Muscle of arm (tissue), 14 donors: ENCODE results near the gene GREB1L. TPM values are rescaled to one million over a fixed set of nuclear protein-coding genes. Genes with fewer than 3 reads are reported as not detected.
"Not testable (repeated sequence)": the region's sequence is repeated elsewhere in the genome, so short reads cannot be mapped to it uniquely, and the experiment has no call there.

Experiments
- DNase-seq: peaks from one replicate; pipeline ENCODE4 v3.0.0-alpha.2; 2013
- long read RNA-seq, 11 donors: transcript quantifications; one replicate each; lab custom pipeline, GENCODE V29; 2026
- polyA plus RNA-seq, 12 donors: library from polyadenylated mRNA; unstranded; fragments of 120-200 nt; gene quantifications; one replicate each; pipeline ENCODE4 v1.2.1, GENCODE V29; 2013; ENCODE audit not compliant: insufficient read length in 12 of 12

Gene GREB1L
- 10 to 100 TPM in 6 of 12 donors, 1 to 10 TPM in 5, not detected in 1; 3.6 to 14.8 (median 11.7) TPM for polyA plus RNA-seq
- long read RNA-seq, donor 1, result 0 reads
- long read RNA-seq, donor 2, partial matches to known transcripts, result 0 of 3 reads
- long read RNA-seq, donor 2, other reads (novel, unspliced or antisense), result 0 of 3 reads
- long read RNA-seq, donor 3, result 0 reads
- long read RNA-seq, donor 4, result 0 reads
- long read RNA-seq, donor 5, partial matches to known transcripts, result 0 of 1 reads
- long read RNA-seq, donor 5, other reads (novel, unspliced or antisense), result 0 of 1 reads
- long read RNA-seq, donor 6, result 0 reads
- long read RNA-seq, donor 7, result 0 reads
- long read RNA-seq, donor 8, partial matches to known transcripts, result 7 of 8 reads
- long read RNA-seq, donor 8, other reads (novel, unspliced or antisense), result 0 of 8 reads
- long read RNA-seq, donor 9, result 0 reads
- long read RNA-seq, donor 10, partial matches to known transcripts, result 0 of 1 reads
- long read RNA-seq, donor 10, other reads (novel, unspliced or antisense), result 0 of 1 reads
- long read RNA-seq, donor 11, result 0 reads

GRCh38 chr18:21242141-21242779 lies at the start of gene GREB1L:
Gene GREB1L, plus strand, starts transcription at chr18:21242232. Its CDS starts 141,287 bp downstream, at chr18:21383519.
- peak; percentile 21 for DNase-seq

DNA sequence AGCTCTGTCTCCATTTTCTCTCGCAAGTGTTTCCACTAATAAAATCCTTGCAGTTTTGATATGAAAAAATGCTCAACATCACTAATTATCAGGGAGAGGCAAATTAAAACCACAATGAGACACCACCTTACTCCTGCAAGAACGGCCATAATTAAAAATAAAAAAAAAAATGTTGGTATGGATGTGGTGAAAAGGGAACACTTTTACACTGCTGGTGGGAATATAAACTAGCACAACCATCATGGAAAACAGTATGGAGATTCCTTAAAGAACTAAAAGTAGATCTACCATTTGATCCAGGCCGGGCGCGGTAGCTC lies 49.8 kb upstream of the GREB1L start:
- no peak for DNase-seq

DNA sequence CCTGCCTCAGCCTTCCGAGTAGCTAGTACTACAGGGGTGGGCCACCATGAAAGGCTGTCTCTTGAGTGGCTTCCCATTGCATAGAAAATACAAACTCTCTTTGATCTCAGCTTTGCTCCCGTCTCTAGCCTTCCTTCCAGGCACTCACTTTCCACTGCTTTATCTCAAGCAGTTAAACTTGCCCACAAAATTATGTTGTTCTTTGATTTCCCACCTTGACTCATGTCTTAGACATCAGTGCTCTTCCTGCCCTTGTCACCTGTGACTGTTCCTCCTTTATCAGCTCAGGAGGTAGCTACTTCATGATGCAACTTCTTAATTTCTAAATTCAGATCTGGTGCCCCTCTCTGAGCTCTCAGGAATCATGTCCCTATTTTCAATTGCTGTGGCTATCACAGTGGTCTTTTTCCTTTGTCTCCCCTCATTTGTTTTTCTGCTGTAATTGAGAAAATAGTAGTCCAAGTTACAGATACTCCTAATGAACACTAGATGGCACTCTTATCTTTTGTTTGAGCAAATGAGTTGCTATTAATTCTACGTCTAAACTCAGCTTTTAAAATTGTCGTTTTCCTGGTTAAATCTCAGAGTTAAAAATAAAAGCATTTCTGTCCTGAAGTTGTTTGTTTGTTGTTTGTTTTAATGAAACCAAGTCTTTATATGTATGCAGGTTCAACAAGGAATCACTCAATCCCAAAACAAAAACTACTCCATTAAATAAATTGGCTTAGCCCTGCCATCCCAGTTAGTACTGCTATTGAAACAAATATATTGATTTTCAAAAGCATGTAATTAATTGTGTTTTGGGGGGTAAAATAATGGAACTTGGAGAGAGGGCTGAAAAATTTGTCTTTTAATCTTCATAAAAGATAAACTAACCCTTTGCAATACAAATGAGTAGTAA lies 46.9 kb upstream of the GREB1L start:
- DNase-seq, result peak; percentile 31

DNA sequence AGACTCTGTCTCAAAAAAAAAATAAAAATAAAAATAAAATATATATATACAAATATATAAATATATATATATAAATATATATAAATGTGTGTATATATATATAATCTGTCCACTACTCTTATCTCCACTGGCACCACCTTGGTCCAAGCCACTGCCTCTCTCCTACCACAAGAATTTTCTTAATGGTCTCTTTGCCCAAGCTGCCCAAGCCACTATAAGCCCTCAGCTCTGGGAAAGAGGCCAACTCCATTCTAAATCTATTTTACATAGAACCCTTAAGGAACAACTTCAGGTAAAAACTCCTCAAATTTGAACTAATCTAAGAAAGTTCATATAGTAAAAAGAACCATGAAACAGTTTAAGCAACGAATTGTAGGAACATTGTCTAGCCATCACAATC lies 45.6 kb upstream of the GREB1L start:
- DNase-seq, result no peak

- DNase-seq, result no peak
Measured at GRCh38 chr18:21203126-21203525, 38.9 kb upstream of the GREB1L start.

DNA sequence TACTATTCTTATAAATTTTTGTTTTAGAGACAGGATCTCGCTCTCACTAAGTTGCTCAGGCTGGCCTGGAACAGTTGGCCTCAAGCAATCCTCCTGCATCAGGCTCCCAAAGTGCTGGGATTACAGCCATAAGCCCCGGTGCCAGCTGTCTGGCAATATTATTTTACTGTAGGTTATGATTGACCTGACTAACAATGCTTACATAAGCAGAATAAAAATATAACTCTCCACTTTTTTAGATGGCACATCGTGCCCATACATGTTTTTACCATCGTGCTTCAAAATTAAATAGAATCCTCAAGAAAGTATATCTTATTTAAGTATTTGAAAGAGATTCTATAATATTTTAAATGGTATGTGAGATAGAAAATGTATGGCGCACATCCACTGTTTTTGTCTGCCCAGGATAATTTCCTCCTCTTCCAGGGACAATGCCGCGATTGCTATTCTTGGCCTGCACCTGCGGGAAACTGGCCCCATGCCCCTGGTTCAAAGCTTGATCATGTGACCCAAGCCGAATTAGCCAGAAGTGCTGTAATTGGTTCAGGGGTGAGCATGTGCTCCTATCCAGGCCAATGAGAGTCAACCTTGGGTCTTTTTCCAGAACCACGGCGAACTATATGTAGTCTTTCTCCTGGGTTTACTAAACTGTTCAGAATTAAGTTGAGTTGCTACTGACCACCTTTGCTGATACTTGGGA lies 38.3 kb upstream of the GREB1L start:
- DNase-seq, result no peak

- peak; percentile 25 for DNase-seq
Measured at GRCh38 chr18:21205695-21206094, 36.3 kb upstream of the GREB1L start.

DNA sequence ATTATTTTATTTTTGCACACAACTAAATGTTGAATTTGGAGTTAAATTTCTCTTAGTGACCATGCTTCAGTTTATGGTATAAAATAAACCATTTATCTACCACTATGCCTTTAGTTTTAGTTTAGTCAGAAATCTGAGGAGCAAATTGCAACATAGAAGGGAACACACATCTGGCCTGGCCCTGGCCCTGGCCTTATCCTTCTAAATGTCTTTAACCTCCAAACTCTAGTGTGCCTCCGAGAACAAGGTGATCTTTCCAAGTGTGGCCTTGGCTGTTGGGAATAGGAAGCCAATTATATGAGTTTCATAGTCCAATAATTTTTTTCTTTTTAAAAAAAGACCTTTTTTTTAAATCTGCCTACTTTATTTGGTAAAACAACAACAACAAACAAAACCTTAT lies 31.8 kb upstream of the GREB1L start:
- no peak for DNase-seq

DNA sequence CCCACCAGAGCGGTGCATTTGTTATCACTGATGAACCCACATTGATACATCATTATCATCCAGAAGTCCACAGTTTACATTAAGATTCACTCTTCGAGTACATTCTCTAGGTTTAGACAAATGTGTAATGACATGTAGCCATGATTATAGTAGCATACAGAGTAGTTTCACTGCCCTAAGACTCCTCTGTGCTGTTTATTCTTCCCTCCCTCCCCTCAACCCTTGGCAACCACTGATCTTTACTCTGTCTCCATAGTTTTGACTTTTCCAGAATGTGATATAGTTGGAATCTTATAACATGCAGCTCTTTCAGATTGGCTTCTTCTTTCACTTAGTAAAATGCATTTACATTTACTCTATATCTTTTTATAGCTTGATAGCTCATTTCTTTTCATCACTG lies 31.2 kb upstream of the GREB1L start:
- DNase-seq, result no peak

DNA sequence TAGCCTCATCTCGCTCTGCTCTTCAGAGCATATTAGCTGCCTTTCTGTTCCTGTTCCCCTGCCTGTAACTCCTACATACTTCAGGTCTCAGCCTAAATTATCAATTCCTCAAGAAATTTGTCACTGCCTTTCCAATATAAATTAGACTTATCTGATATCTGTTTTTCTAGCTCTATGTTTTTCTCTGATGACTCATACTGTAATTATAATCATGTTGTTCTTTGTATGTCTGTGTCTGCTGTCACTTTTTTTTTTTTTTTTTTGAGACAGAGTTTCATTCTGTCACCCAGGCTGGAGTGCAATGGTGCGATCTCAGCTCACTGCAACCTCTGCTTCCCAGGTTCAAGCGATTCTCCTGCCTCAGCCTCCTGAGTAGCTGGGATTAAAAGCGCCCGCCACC lies 27.6 kb upstream of the GREB1L start:
- DNase-seq, result not testable (repeated sequence)

DNA sequence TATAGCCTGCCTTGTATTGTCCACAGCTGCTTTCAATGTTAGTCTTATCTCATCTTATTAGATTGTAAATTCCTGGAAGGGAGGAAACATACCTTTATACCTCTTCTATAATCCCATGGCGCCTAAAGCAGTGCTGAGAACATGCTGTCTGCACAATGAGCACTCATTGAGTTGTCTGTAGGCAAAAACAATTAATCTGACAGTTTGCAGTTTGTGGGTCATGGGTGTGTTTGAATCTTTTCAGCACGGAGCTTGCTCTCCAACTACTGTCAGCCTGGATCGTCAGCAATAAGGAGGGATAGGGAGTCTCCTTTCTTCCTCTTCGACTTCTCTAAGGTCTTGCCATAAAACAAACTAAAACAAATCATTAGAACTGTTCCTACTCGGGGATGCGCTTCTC lies 26.5 kb upstream of the GREB1L start:
- no peak for DNase-seq

DNA sequence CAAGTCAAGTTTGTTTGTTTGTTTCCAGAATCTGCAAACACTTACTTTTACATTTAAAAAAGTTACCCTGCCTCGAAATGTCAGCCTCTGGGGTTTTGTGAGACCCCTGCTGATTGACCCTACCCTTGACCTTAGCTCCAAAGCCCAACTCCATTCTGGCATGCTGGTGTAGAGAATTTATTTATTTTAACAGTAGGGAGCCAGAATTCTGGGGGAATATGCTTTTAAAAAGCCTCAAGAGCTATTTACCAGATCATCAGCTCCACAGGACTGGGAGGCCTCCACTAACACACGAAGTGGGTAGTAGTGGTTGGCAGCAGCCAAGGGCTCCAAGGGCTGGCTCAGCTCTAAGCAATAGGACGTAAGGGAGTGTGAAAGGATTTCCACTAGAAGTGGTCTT lies 23.2 kb upstream of the GREB1L start:
- DNase-seq, result no peak

DNA sequence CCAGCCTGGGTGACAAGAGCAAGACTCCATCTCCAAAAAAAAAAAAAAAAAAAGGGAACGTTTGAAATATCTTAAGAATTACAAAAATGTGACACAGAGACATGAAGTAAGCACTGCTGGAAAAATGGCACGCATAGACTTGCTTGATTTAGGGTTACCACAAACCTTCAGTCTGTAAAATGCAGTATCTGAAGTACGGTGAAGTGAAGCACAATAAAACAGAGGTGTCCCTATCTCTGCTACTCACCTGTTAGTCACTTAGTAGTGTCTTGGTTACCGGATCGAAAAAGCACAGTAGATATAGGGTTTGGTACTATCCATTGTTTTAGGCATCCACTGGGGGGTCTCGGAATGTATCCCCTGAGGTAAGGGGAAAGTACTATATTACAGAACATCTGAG lies 11.6 kb upstream of the GREB1L start:
- no peak for DNase-seq

GRCh38 chr18:21241301-21242048 lies 557 bp upstream of the GREB1L start:
- no peak for DNase-seq

DNA sequence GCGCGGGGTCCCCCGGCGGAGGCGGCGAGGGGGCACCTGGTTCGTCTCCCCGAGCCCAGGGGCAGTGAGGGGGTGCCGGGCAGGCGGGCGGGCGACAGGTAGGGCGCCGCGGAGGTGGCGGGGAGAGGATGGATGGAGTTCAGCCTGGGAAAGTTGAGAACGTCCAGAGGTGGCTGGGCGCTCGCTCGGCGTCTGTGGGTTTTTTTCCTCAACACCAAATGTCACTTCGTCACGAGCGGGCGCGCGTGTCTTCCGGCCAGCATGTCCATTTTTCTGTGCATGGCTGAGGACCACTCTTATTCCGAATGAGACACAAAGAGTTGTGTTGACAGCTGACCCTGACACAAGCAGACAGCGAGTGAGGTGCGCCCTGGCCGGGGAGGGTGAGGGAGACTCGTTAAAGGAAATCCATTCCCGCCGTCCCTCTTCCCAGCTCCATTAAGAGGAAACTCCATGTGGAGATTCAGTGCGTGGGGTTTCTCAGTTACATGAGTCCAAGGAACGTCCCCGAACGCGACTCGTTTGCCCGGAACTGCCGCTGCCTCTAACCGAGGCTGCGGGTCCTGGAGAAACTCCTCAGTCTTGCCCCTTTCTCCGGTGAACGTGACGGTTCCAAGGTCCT lies 859 bp downstream of the GREB1L start:
- no peak for DNase-seq

DNA sequence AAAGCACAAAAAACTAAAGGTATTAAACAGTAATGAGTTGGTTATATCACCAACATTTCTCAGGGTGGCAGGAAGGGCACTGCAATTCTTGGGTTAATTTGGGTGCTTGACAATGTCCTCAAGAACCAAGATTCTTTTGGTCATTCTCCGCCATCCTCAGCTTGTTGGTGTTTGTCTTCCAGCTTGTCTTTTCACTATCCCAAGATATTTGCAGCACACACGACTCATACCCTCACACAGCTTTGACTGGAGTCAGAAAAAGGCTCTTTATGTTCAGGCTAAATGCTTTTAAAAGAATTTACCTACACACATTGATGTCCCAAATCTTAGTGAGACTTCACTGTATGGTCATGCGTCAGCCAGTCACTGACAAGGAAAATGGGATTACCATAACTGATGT lies 12.5 kb downstream of the GREB1L start:
- no peak for DNase-seq

GRCh38 chr18:21255211-21255610 lies 13.2 kb downstream of the GREB1L start:
- DNase-seq, result no peak

- DNase-seq, result no peak
Measured at GRCh38 chr18:21257386-21257785, 15.4 kb downstream of the GREB1L start.

GRCh38 chr18:21260621-21261020 lies 18.6 kb downstream of the GREB1L start:
- no peak for DNase-seq

GRCh38 chr18:21261352-21261751 lies 19.3 kb downstream of the GREB1L start:
- no peak for DNase-seq
